HuH-7.5 (cell line): ENCODE results near the gene TMEM229A.
"Not testable (repeated sequence)": the region's sequence is repeated elsewhere in the genome, so short reads cannot be mapped to it uniquely, and the experiment has no call there.

Experiments
- DNase-seq: peaks from one replicate; pipeline ENCODE4 v3.0.0; 2011; ENCODE audit warnings: low spot score

Gene TMEM229A

DNA sequence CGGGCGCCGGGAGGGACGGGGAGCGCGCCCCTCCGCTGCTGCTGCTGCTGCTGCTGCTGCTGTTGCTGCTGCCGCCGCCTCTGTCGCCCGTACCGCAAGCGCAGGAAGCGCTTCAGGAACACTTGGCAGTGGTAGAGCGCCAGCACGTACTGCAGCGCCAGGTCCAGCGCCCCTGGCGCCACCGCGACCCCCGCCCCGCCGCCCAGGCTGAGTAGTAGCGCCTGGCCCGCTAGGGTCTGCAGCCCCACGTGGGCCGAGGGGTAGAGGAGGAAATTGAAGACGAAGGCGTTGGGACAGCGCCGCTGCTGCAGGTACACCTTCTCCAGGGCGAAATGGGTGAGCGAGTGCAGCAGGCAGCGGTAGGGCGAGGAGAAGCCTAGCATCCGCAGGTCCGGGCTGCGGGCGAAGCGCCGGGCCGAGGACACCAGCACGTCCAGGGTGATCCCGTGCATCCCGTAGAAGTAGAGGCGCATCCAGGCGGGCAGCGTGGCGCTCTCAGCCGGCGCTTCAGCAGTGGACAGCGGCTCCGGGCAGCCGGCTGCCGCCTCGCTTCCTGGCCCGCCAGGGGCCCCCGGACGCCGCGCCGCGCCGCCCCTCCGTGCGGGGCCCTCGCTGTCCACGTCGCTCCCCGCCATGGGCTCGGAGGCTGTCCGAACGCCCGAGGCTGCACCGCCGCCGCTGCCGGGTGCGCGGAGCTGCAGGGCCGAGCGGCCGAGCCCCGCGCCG, at the start of gene TMEM229A:
TMEM229A (minus strand) TSS at position 699 of the 726 bp plus-strand sequence; CDS start at position 635, 64 bp downstream.
- DNase-seq, result peak; percentile 56

DNA sequence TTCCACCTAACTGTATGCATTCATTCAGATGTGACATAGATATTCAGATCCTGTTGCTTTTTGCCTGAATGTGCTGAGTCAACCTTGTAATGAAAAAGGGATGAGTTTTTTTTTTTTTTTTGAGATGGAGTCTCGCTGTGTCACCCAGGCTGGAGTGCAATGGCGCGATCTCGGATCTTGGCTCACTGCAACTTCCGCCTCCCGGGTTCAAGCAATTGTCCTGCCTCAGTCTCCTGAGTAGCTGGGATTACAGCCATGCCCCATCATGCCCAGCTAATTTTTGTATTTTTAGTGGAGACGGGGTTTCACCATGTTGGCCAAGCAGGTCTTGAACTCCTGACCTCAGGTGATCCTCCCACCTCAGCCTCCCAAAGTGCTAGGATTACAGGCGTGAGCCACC, 49.4 kb upstream of the TMEM229A start:
- not testable (repeated sequence) for DNase-seq

DNA sequence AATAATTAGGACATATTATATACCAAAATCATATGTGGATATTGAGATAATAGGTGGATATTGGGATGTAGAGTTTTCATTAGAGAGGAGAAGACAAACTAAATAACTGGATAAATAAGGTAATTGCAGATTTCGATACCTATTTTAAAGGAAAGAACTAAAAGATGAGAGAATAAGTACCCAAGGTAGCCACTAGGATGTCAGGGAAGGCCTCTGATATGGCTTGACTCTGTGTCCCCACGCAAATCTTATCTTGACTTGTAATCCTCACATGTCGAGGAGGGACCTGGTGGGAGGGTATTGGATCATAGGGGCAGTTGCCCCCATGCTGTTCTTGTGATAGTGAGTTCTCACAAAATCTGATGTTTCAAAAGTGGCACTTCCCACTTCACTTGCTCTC, 44.7 kb upstream of the TMEM229A start:
- no peak for DNase-seq

DNA sequence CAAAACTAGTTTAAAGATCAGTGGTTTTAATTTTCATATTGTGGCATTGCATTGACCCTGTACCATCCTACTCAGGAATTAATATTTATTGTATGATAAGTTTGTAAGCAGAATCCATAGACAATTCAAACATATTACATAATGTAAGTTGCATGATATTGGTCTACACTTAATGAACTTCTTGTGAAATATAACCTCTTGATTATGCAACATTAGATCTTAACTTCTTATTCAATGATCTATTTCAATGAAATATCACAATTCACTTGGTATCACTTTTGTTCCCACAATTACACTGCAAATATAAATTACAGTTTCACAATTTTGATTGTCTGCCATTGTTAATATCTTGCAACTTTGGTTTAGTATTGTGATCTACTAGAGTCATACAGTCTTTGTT, 44.0 kb upstream of the TMEM229A start:
- DNase-seq, result no peak

DNA sequence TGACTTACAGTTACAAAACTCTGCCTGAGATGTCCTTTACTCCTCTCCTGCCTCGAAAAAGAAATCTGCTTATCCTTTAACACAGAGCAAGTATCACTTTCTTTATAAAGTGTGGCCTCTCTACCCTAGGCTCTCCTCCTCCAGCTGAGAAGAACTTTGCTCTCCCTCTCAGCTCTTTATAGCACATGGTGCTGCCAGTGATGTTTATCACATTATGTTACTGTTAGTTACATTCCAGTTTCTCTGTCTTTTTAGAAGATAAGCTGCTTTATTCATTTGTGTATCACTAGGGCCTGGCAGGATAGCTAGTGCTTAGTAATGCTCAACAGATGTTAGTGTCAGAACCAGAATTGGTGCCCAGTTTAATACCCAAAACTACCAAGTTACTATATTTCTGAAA, 41.1 kb upstream of the TMEM229A start:
- DNase-seq, result no peak

DNA sequence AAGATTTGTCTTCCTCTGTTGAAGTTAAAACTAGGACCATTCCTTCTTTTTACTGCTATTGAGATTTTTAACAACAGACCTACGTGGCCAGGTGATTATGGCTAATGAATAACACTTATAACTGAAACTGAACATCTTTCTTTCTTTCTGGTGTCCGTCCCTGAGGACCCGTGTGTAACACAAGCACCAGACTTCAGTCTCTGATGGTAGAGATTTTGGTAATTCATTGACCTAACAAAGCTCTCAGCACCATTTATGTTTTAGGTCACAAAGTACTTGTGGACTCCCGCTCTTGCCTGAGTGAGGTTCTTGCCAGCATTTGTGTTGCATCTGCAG, 40.4 kb upstream of the TMEM229A start:
- DNase-seq, result no peak

DNA sequence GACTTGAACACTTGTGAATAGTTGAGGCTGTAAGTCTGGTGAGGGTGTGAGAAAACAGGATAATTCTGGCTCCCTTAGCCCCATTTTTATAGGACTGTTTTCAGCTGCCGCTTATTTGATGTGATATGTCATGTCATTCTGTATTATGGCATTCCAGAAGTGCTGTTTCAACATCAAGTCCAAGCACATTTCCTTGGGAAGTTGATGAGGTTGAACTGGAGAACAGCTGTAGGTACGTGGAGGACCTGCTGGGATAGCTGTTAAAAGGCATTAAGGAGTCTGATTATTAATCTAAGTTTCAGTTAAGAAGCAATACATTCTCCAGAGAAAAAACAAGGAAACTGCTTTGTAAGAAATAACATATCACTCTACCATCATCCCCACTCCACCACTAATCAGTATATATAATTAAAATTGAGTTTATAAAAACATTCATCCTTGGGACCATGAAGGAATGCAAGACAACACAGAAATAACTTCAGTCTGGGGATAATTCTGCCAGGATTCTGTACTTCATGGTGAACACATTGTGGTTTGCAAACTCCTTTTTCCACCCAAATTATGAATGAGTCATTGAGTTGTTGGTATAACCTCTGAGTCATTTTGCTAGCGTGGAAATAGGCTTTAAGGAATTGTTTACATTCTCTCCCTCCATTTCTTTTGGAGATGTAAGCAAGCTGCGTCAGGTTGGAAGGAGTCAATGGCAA, 39.9 kb upstream of the TMEM229A start:
- no peak for DNase-seq

DNA sequence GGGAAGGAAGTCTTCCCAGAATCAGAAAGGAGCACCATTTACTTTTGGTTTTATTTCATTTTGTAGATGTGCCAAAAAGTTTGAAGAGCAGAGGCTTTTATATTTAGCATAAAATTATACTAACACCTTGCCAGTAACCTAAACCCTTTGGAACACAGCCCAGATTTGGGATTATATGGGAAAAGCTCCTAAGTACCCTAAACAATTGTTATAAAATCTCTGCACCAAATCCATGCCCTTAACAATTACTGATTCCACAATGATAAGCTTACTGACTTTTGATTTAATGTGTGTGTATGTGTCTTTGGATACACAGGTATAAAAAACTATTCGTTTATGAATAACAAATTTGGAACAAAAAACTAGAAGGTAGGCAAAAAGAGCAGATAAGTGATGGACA, 39.0 kb upstream of the TMEM229A start:
- DNase-seq, result no peak

DNA sequence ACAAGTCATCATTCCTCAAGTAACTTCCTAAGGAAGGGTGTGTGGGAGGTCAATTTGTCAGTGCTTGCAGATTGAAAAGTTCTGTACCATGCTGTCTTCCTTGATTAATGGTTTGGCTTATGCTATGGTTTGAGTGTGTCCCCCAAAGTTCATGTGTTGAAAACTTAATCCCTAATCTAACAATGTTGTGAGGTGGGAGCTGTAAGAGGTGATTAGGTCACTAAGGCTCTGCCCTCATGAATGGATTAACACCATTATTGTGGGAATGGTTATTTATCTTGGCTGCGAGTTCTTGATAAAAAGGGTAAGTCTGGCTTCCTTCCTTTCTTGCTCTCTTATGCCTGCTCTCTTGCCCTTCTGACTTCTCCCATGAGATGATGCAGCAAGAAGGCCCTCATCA, 29.3 kb upstream of the TMEM229A start:
- DNase-seq, result no peak

DNA sequence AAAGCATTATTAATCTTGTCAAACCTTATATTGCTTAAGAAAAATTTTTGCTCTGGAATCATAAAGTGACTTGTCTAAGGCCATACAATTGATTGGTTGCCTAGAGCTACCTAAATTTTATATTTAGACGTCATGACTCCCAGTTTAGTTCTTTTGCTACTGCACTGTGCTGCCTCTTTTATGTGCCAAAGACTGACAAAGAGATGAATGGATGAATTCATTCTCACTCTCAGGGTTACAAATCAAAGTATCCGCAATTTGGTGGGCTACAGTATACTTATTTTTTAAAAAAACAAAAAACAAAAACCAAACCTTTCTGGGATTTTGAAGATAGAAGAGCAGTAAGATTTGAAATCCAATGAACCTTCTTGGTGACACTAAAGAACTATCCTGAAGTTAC, 27.7 kb upstream of the TMEM229A start:
- DNase-seq, result no peak

DNA sequence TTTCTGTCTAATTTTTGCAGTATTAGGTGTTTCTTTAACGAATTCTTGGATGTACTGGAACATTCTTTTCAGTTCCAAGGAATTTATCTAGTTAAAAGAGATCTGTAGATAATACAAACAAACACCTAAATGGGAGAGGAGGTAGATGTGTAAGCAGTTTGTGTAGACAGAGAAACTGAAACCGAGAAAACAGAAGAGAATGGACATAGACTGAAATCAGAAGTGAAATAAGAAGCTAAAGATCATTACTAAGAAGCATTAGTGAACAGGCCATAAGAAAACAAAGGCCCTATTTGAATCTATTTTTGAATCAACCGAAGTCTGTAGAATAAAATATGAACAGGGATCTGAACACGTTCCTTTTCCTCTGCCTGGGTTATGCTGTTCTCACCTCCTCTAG, 26.5 kb upstream of the TMEM229A start:
- no peak for DNase-seq

DNA sequence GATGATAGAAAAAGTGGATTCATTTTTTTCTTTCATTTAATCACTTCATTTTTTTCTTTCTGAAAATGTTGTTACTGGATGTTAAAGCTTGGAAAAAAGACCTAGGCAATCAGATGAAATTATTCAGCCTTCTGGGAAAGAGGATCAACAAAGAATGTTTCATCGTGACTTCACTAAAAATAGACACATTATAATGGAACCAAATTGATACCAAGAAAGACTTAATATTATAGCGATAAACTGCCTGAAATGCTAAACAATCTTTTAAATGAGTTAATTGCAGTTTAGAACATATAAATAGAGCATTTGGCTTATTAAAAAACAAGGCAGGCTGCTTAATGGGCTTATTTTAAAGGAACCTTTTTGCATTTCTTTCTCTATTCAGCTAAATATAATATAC, 25.6 kb upstream of the TMEM229A start:
- no peak for DNase-seq

DNA sequence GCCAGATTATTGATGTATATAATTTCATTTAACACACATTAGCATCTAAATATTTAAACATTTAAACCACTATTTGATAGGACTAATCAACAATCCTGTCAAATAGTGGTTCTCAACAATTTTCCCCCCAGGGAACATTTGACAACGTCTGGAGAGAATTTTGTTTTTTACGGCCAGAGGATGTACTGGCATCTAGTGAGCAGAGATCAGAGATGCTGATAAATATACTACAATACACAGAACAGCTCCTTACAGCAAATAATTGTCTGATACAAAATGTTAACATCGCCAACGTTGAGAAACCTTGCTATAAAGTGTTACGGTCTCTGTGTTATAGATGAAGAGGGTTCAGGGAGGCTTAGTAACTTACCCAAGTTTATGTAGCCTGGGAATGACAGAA, 25.0 kb upstream of the TMEM229A start:
- no peak for DNase-seq

DNA sequence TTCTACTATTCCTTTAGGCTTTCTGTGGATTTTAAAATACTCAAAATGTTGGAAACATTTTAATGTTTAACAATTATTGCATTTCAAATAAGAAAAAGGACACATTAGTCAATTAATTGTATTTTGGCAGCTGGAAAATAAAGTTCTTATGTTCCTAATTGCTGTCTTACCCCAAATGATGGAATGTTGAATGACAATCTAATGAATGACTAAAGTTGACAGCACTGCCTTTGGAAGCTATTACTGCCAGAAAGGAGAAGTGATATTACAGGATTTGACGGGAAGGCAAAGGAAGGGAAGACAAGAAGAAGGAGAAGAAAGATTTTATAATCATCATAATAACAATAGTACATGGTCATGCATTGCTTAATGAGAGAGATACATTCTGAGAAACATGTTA, 23.4 kb upstream of the TMEM229A start:
- DNase-seq, result no peak

DNA sequence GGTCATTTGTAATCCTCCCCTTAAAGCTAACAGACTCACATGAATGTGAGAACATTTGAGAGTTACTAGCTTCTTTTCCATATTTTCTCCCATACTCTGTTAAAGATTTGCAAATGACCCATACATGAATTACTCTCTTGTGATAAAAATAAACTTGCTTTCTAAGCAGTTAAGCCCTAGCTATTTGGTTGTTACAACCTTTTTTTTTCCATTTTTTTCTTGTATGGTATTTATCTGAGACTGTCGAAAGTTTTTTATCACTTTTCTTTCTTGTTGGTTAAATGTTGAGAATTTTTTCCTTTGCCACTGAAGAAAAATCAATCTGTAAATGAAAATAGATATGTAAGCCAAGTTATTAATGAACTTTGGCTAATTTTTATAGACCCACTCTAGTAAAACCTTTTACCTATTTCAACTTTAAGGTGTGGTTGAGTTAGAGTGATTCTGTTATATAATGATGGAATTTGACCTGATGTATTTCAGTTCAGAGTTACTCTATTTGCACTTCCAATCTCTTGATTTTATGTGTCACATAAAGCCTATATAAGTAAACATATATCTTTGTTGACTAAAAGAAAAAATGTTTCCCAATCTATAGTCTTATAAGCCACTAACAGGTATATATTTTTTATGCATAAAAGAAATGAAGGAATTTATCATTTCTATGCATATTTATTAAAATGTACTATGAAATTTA, 19.0 kb upstream of the TMEM229A start:
- DNase-seq, result no peak

DNA sequence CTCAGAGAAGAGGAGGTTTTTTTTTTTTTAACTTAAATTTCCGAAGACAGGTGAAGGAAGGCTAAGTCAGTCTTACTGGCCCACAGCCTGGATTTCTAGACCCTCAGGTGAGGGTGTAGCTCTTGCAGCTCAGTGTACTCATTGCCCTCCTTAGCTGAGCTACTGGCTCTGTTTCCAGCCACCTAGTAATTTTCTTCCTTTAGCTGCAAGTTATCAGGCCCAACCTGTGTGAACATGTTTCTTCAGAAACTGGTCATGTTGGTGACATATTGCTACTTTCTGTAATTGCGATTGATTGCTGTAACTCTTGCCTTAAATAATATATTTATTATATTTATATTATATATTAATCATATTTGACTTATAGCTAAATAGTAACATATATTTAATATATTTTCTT, 10.0 kb upstream of the TMEM229A start:
- DNase-seq, result no peak

DNA sequence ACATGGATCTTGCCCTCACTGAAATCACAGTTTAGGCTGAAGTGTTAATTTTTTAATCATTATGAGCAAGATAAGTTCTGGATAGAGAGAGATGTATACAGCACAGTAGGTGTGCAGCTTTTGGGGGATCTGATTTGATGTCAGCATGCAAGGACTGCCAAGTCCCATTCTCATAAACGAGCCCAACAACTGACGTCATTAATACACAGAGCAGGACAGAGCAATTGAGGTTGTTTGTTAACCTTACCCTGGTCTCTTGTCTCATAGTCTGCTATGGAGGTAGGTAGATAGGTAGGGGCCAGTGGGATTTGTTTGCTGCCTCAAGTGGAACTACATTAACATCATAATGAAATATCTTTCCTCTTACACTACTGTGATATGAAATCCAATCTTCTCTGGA, 8.6 kb upstream of the TMEM229A start:
- DNase-seq, result no peak

DNA sequence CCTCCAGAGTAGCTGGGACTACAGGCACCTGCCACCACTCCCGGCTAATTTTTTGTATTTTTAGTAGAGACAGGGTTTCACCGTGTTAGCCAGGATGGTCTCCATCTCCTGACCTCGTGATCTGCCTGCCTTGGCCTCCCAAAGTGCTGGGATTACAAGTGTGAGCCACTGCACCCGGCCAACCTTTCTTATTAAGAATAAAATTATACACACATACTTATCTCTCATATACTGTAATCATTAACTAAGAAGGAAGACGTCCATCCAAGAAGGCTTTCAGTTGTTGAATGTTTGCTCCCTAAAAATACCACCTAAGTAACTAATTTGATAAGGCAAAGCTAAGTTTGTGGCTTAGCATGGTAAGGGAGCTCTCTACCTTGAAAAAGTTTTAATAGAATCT, 5.0 kb upstream of the TMEM229A start:
- DNase-seq, result not testable (repeated sequence)

DNA sequence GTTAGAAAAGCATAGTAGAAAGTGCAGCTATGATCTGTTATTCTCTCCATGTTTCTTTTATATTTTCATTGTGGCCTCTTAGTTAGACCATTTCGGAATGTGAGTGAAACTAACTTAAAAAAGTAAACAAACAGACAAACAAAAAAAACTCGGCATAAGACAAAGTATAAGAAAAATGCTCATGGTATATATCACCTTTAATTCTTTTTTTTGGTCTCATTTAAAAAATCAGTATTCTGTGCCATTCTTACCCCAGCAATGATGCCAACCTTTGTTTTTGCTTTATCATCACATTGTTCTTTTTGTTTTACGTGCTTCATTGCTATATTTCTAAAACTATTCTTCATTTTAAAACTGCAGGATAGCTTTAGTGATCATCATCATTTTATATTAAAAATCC, 2.8 kb upstream of the TMEM229A start:
- no peak for DNase-seq

DNA sequence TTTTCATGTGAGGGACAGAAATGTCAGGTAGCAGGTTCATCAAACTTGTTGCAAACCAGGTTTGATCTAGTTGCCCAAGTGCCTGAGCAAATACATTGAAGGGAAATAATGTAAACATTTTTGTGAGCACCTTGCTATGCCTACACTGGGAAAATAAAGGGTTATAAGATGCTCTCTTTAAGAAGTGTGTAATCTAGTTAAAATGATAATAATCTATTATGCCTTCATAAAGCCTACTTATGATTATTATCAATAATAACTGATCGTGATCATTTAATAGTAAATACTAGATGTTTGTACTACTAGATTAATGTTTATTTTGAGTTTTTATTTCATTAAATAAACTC, 1.9 kb upstream of the TMEM229A start:
- no peak for DNase-seq

DNA sequence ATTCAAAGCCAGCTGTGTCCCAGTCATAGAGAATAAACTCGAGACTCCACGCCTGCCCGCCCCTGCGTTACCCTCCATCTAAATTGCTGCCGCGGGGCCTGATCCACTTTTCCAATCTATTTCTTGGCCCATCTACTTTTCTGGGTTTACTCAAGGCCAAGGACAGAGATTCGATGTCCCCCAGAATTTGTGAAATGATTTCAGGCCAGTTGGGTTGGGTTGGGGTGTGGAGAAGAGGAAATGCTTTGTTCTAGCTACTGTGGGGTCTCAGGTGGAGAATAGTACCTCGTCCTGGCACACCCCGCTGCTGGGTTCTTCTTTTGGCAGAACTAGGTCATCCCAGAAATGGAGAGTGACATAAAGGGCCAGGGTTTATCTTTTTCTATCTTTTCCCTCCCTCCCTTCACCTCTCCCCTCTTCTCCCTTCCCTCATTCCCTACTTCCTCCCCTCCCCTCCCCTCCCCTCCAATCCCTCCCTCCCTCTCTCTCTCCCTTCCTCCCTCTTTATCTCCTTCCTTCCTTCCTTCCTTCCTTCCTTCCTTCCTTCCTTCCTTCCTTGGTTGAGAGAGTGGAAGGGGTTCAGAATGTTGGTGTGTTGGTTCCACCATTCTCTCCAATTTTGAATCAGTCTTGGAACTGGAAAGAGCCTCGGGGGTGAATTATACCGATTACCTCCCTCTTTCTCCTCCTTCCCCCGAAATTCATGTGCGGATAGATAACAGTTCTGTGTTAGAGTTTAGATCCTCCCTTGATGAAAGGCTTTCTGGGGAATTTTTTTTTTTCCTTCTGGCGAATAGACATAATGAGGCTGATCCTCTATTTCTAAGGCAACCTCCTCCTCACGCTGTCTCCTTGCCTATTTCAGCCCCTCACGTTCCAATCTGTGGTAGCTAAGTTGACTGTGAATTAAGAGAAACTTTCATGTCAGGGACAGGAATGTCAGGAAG, 1.2 kb upstream of the TMEM229A start:
- no peak for DNase-seq

DNA sequence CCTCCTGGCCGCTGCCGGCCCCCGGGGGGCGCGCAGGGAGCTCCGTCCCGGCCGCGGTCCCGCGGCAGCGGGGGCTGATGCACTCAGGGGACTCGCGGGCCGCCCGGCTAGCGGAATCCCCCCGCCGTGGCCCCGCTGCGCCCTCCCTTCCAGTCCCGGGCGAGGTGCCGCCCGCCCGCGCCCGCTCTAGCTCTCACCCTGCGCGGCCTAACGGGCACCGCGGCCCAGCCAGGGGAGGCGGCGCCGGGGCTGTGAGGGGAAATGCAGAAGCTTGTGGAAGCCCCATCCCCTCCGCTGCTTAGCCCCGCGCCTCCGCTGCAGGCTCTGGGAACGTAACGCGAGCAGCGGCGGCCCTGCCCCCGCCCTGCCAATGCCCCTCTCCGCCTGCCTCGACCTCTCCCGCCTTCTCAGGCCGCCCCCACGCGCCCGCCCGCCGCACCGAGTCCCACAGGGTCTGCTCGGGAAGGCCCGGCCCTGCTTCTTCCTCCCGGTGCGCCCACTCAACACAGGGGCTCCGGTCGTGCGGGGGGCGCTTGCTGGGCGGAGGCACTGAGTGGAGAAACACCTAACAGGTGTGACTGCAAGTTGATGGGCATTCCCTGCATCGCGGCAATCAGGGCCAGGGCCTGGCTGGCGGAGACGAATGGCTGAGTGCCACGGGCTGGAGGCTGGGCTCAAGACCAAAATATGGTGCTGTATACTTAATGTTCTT, 384 bp upstream of the TMEM229A start:
- peak; percentile 22 for DNase-seq
